T-helper 2 cell treated with Interferon-gamma antibody and Interleukin-4, amounts not matched to agents 100 ng/mL and 5 ng/mL, for 36 hours (primary cell): ENCODE data around the gene TFDP1. TPM values are rescaled to one million over a fixed set of nuclear protein-coding genes. Genes with fewer than 3 reads are reported as not detected.

Experiments used
- intact Hi-C: fragments of 100-400 bp; cut with micrococcal nuclease; formaldehyde crosslinking; loops from one replicate; pipeline ENCODE4 v1.15.1; 2023
- total RNA-seq: library from RNA; stranded (reverse); gene quantifications from 2 replicates; pipeline ENCODE4 v1.2.3, GENCODE V29; 2022

The TFDP1 gene, protein sequence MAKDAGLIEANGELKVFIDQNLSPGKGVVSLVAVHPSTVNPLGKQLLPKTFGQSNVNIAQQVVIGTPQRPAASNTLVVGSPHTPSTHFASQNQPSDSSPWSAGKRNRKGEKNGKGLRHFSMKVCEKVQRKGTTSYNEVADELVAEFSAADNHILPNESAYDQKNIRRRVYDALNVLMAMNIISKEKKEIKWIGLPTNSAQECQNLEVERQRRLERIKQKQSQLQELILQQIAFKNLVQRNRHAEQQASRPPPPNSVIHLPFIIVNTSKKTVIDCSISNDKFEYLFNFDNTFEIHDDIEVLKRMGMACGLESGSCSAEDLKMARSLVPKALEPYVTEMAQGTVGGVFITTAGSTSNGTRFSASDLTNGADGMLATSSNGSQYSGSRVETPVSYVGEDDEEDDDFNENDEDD
- 171 TPM in 2 replicates for total RNA-seq

DNA sequence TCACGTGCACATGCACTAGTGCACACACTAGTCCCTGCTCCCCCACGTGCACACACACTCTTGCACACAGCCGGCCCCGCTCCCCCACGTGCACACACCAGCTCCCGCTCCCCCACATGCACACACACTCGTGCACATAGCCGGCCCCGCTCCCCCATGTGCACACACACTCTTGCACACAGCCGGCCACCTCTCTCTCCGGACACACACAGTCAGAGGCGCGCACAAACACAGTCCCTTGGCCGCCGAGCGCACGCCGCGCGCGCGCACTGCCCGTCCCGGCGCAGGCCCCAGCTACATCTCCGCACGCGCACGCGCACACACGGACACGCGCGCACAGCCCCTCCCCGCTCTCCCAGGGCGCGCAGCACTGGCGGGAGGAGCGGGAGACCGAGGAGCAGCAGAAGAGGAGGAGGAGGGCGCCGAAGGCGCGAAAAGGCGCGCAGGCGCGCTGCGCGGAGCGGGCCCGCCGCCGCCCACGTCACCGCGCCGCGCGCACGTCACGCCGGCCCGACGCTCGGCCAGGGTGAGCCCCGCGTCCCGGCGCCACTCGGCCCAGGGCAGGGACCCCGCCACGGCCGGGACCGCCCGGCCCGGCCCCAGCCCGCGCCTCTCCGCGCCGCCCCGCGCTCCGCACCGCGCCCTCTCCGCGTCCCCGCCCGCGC lies at the start of gene TFDP1:
Gene TFDP1 (plus strand): TSS at position 549 of the 665 bp plus-strand sequence. CDS start 1,085 bp downstream, outside the sequence.
- intact Hi-C loops: loop anchor here (1.0 to 10.0 kb wide), 2 partner anchors 94 to 290 kb away; partner anchors contain the start of genes DCUN1D2 and LAMP1

DNA sequence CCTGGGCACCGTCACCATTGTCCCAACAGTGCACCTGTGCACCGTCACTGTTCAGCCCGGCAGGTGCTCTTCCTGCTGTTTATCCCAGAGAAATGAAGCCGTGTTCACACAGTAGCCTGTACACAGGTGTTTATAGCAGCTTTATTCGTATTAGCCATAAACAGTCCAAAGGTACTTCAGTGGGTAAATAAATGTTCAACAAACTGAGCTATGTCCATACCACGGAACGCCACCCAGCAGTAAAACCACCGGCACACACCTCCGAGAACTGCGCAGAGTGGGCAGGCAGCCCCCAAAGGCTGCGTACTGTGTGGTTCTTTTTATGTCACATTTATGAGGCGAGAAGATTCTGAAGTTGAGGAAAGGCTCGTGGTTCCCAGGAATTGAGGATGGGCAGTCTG lies 49.2 kb upstream of the TFDP1 start:
- intact Hi-C loops: no loop called here

DNA sequence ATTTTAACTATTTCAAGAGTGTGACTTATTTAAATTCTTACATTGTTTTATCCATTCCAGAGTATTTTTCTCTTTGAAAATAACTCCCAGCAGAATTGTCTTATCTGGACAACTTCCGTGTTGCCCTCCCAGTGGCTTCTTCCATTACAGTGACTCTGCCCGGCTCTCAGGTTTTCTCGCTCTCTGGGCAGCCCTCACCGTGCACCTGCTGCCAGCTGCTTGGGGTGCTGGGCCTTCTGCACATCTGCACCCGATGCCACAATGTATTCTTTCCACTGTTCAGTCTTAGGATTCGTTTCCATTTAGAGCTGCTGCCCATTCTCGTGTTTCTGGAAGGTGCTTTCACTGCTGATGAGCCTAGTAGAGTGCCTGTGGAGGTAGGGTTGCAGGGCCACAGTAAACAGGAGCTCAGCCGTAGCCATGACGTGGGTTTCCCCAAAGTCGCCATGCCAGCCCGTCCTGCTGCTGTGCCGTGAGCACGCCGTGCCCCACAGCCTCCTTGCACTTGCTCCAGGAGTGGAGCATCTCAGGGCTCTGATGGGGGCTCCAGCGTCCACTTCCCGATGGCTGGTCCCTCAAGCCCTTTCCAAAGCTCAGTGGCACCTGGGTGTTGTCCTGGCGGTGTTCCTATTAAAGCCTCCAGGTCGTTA lies 48.0 kb upstream of the TFDP1 start:
- intact Hi-C loops: no loop called here

DNA sequence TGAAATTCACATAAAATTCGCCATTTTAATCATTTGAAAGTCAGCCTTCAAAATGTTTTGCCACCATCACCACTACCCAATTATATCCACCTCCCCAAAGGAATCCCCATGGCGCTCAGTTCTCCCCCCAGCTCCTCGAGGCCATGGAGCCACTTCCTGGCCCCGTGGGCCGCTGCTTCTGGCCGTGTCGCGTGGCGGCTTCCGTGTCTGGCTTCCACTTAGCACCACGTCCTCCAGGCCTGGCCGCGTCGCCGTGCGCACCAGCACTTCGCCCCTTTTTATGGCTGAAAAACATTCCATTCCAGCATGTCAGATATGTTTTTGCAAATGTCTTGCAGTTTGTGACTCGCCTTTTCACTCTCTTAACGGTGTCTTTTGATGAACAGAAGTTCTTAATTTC lies 47.3 kb upstream of the TFDP1 start:
- intact Hi-C loops: no loop called here

DNA sequence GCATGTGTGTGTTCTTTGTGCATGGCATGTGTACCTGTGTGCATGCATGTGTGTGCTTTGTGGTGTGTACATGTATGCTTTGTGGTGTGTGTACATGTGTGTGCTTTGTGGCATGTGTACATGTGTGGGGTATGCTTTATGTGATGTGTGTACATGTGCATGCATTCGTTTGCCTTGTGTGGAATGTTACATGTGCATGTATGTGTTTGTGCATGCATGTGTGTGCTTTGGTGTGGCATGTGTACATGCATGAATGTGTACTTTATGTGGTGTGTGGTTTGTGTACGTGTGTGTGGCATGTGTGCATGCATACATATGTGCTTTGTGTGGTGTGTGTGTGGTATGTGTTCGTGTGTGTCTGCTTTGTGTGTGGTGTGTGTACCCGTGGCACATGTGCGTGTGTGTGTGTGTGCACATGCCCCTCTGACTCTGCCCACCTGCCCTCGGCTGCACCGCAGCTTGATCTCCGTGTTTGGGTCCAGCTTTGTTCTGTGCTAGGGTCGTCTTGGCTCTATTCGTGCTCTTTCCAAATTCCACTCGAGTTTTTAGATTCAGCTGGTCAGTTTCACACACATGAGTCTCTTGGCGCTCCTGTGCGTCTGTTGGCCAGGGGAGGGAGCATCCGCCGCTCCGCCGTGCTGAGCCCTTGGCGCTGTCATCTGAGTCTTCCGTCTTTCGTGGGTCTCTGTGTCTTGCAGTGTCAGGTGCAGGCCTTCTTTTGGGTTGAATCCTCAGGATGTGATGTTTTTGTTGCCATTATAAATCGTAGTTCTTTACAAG lies 46.5 kb upstream of the TFDP1 start:
- intact Hi-C loops: no loop called here

DNA sequence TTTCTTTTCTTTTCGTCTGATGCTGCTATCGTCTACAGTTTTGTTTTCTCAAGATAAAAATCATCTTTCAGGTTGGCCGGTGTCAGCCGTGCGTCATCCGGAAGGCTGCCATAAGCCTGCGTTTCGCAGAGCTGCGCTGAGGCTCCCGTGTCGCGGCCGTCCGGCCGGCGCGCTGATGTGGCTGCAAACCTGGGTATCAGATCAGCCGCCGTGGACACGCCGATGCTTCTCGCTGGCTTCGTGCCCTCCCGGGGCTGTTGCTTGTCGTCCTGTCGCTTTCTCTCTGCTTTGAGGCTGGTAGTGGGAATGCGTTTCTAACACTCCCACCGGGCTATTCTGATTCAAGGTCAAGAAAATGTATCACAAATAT lies 45.9 kb upstream of the TFDP1 start:
- intact Hi-C loops: no loop called here

DNA sequence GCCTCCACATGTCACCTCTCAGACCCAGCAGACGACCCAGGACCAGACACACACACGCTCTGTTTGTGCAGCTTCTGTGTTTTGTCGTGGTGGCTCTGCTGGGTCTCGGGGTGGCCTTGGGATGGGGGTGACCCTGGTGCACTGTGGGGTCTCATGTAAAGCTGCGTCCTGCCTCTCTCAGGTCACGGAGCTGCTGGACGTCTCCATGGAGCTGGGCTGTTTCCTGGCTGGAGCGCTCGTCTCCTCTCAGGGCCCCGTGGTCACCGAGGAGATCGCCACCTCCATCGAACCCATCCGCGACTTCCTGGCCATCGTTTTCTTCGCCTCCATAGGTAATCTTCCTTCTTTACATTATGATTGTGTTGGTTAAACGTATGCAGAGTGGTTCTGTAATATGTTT lies 45.4 kb upstream of the TFDP1 start:
- intact Hi-C loops: no loop called here

DNA sequence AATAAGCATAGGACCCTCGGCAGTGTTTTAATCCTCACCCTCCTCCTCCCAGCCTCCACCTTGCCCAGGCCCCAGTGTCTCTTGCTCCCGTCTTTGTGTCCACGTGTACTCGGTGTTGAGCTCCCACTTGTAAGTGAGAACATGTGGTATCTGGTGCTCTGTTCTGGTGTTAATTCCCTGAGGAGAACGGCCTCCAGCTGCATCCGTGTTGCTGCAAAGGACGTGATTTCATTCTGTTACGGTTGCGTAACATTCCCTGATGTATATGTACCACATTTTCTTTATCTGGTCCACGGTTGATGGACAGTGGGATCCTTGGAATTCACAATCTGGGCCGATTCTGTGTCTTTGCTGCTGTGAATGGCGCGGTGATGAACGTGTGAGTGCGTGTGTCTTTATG lies 44.7 kb upstream of the TFDP1 start:
- intact Hi-C loops: no loop called here

DNA sequence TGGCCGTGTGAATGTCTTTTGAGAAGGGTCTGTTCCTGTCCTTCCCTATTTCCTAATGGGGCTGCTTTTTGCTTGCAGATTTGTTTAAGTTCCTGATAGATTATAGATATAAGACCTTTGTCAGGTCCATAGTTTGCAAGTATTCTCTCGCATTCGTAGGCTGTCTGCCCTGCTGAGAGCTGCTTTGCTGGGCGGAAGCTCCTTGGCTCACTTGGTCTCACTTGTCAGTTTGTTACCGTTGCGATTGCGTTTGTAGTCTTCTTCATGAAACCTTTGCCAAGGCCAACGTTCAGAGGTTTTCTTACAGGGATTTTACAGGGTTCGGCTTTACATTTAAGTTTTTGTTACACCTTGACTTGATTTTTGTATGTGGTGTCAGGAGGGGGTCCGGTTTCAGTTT lies 44.0 kb upstream of the TFDP1 start:
- intact Hi-C loops: no loop called here

DNA sequence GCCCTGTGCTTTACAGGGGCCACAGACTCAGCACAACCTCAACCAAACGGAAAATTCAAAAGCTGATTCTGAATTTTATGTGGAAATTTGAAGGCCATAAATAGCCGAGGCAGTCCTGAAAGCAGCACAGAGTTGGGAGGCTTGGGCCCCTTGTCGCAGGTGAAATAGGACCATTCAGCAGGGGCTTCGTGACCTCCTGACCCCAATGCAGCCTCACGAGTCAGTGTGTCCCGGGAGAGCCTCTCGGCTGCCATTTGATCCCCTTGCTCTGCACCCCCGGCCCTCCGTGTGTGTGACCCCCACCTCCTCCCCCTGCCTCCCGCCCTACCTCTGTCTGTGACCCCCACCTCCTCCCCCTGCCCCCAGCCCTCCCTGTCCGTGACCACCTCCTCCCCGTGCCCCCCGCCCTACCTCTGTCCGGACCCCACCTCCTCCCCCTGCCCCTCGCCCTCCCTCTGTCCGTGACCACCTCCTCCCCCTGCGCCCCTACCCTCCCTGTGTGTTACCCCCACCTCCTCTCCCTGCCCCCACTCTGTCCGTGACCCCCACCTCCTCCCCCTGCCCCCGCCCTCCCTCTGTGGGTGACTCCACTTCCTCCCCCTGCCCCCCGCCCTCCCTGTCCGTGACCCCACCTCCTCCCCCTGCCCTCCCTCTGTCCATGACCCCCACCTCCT lies 41.7 kb upstream of the TFDP1 start:
- intact Hi-C loops: no loop called here

DNA sequence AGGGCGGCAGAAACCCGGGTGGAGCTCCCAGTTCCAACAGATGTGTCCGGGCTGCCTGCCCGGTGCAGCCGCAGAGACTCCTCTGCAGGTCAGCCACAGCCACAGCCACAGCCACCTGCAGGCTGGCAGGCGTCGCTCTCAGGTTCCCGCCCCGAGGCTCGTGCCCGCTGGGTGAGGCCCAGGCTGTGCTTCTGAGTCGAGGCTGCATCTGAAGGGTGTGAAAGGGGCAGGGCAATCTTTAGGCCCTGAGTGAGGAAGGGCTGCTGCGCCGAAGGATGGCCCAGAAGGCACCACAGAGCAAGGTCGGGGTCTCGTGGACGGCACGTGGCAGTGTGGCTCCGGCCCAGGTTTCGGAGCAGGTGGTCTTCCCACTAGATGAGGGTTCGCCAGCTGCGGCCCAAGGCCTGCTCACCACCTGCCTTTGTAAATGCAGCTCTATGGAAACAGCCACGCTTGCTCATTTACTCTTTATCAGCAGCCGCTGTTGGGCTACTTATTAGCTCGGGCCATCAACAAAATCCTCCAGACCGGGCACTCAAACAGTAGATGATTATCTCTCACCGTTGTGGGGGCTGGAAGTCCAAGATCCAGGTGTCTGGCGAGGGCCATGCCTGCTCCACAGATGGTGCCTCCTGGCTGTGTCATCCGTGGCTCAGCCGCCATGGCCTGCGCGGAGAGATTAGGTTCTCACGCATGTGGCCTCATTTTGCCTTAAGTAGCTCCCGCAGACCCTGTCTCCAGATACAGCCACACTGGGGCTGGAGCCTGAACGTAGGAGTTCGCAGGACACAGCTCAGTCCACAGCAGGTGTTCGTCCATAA lies 40.3 kb upstream of the TFDP1 start:
- intact Hi-C loops: no loop called here

DNA sequence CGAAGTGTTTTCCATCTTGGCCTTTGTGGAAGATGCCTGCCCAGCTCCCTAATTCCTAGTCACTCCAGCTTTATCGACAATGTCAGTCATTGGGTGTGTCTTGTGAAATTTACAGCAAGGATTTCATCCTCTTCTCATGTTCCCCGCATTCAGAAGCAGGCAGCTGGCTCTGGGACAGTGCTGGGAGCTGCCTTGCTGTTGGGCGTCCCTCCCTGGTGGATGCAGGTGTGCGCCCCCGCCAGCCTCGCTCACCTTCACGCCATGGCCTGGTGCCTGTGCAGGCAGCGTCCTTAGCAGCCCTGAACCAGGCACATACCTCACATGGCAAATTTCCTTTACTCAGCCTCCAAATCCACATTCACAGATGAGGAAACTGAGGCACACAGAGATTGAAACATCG lies 39.7 kb upstream of the TFDP1 start:
- intact Hi-C loops: no loop called here

DNA sequence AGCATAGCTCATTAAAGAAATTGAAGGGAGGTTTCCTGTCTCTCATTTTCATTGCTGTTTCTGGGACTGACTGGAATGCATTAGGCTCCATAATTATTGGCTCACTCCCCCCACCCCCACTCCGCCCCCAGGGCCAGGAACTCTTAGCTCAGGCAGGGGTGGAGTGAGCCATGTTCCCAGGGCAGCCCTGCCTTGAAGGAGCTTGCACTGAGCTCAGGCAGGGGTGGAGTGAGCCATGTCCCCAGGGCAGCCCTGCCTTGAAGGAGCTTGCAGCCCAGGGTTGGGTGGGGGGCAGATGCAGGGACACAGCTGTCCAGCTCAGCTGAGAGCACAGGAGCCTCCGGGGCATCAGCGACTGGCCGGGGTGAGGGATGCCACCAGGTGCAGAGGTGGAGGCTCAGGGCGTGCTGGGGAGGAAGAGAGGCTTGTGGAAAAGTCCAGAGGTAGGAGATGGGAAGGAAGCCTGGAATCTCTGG lies 39.1 kb upstream of the TFDP1 start:
- intact Hi-C loops: no loop called here

DNA sequence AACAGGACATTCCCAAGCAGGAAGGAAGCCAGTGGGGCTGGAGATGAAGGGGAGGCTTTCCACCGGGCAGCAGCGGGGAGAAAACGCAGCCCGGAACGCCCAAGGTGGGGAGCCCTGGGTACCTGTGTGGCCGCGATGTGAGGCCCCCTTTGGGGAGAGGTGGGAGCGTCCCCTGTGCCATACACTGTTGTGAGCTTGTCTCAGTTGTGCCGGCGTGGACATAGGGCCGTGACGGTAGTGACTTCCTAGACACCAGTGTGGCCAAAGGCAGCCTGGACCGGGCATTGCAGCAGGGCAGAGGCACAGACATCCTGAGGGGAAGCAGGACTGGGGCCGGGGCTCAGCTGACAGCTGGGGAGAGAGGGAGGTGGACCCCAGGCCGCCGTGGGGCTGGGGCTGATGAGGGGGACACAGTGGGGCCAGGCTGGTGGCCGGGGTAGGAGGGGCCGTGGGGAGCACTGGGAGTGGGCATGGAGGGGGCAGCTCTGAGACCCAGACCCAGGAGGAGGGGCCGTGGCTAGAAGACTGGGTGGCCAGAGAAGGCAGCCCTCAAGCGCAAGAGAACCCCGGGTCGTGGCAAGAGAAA lies 38.5 kb upstream of the TFDP1 start:
- intact Hi-C loops: no loop called here

DNA sequence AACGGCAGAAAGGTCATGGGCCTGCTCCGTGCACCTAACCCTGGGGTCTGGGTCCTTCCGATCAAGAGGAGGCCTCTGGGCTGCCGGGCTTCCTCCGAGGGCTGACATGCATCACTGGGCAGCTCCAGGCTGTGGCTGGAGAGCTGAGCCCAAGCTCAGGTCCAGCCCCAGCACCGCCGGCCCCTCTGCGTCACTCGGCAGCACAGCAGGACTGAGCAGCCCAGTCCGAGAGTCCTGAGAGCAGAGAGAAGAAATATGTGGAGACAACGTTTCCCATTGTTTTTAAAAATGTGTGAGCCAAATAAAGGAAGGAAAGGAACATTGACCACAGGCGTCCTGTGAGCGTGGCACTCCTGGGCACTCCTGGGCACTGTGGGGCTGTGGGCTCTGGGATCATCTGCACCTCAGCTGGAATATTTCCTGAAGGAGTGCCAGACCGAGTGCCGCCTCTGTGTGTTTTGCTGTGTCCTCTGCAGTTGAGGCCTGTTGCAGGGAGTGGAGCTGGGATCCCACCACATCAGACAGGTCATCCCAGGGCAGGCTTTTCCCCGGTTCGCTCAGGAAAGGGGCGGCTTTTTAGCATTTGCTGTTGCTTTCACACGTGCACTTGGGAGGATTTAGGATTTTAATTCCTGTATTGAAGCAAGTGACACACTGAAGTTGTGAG lies 37.8 kb upstream of the TFDP1 start:
- intact Hi-C loops: no loop called here

DNA sequence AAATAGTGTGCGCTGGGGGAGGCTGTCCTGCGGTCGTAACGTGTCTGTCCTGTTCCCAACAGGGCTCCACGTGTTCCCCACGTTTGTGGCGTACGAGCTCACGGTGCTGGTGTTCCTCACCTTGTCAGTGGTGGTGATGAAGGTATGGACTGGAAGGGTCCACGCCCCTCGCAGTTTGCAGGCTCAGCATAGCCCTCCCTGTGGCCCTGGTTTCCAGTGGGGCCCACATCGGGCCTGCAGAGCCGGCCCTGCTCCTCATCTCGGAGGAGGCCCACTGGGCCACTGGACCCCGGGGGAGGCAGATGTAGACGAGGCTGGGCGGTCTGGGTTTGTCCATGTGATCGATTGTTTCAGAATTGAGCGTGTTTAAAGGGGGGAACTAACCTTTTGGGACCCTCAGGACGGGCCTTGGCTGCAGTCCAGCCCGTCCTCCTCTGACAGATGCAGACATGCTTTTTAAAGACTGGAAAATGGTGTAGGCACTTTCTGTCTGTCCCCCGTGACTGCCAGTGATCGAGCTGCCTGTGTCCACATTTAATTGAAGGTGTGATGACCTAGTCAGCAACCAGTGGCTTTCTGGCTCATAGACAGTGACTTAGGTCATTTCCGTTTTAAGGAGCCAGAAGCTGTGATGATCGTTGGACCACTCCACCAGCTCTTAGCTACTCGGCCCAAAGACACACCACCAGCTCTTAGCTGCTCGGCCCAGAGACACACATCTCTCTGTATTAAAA lies 37.1 kb upstream of the TFDP1 start:
- intact Hi-C loops: no loop called here

DNA sequence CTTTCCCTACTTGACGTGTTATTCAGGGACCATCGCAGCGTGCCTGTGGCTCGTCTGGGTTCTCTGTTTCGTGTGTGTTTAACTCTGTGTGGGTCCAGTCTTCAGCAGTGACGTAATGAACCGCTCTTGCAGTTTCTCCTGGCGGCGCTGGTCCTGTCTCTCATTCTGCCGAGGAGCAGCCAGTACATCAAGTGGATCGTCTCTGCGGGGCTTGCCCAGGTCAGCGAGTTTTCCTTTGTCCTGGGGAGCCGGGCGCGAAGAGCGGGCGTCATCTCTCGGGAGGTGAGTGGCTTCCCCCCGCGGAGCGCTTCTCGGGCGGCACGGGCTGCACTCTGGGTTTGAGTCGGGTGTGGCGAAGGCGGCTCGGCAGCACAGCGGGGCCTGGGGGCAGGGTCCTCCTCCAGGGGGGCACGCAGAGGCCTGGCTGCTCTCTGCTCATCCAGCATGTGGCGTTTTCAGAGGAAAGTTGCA lies 36.3 kb upstream of the TFDP1 start:
- intact Hi-C loops: no loop called here
